Stimulated activated CD4-positive, alpha-beta T cell treated with anti-CD3 and anti-CD28 coated beads, Interleukin-12 subunit alpha, Interleukin-12 subunit beta, amount 100 ng/mL, for 48 hours (primary cell): ENCODE results near the gene ACTL8.

ENCODE experiments used
- DNase-seq, 3 donors: peaks; one replicate each; pipeline ENCODE4 v3.0.0-alpha.2; 2020; ENCODE audit warnings: low read depth in 2 of 3, low spot score in 1 of 3

ACTL8 gene

DNA sequence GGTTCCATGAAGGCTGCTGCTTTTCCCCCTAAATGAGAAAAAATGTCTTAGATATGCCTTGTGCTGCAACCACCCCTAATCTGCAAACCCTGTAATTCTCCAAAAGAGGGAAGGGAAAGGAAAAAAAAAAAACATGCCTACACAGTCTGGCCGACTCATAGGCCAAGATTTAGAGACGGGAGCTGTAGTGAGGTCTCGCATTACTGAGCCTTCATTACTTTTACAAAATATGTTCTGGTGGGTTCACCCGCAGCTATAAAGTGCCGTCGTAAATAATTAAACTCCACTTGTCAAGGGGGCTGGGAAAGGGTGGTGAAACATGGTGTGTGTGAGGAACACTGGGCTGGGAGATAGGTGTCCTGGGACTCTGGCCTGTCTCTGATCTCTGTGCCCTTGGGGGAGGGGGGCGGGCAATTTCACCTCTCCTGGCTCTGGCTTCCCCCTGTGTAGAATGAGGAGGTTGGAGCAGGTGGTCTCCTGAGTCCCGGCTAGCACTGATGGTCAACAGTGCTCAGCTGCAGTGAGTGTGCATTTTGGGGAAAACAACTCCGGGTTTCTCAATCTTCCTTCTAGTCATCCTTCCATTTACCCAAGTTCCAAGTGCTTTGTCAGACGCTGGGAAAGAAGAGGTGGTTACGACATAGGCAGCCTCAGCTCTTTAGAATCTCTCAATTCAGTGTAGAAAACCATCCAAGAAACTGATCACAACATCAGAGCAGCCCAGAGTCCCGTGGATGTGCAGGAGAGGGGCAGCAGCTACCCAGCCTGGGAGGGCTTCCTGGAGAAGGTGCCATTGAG, 82.3 kb downstream of the ACTL8 start:
- no peak for DNase-seq

DNA sequence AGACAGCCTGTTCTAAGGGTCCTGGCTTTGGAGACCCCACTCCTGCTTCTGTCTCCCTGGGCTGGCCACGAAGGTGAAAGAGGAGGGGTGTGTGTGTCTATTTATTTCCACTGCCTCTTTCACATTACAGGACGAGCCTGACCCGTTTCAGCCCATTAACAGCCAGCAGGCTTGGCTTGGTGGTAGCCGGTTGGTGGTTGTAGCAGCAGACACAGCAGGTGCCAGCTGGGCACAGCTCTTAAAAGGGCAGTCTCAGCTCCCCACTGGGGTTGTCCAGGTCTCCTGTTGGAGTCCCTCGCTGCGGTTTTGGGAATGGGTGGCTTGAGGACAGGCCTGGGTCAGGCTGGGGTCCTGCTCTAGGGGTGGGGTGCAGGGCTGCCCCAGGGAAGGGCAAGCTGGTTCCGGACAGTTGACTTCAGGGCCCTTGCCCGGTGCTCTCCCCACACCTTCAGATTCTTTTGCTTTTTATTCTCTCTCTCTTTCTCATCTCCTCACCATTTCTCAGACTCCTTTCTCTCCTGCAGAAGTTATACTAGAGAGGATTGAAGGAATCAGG, 84.6 kb downstream of the ACTL8 start:
- DNase-seq, result no peak

DNA sequence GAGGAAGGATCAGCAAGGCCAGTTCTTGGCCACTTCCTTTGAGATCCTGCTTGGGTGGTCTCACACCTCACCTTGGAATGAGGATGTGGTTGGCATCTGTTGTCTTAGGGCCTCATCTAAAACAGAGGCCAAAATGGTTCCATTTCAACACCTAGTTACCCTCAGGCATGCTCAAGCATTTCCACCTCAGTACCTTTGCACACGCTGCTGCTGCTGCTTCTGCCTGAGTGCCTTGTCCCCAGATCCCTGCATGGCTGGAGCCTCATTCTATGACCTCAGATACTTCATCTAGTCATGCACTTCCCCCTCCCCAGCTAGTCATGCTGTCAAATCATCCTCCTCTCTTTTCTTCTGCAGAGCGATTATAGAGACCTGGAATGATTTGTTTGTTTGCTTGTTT, 86.8 kb downstream of the ACTL8 start:
- DNase-seq, result no peak

DNA sequence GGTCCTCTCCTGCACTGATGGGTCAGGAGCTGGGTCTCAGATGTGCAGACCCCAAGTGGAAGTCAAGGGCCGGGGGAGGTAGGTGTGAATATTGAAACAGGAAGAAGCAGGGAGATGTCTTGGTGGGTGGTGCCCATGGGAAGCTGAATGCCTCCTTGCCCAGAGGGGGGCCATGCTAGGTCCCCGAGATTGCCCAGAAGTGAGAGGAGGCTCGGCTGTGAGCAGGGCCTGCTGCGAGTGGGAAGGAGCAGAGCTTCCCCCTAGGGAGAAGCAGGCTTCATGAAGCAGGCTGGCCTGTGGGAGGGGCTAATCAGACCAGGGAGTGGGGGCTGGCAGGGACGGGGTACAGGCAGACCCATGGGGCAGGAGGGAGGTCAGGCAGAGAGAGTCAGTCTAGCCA, 87.6 kb downstream of the ACTL8 start:
- no peak for DNase-seq

DNA sequence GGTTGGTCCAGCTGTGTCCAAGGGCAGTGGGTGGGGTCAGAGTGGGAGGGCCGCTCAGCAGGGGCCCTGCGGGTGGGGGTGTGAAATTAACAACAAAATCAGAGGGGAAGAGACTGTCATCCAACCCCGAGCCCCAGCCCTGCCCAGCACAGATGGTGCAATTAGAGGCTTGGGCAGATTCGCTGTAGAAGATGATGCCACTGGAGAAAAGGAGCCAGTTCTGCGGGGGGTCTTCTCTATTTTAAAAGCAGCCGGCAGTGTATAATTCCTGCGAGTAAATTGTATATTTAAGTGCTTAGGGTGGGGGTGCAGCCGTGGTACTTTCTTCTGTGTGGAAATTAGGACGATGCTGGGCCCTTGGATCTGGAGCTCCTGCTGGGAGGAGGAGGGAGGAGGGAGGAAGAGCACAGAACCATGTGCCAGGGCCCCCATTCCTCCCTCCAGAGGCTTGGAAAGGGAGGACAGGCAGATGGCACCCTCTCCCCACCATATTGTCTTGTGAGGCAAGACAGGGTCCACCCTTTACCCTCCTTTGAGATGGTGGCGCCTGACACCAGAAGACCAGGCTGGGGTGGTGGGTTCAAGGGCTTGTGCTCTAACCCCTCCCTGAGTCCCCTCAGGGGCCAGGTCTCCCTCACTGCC, 89.2 kb downstream of the ACTL8 start:
- DNase-seq, result no peak

DNA sequence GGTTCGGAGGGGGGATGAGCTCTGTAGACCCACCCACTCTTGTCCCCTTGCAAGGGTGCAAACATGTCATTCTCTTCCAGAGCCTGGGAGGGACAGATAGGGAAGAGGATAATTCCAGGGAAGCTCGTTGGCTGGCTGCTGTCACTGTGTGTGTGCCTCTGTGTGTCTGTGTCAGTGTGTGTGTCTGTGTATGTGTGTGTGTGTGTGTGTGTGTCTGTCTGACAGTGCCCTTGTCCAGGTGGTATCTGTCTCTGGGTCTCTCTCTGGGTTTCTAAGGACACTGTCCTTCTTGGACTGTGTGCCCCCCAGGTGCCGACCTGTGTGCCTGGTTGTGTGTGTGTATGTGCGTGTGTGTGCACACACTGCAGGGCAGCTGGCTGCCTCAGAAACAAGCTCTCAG, 90.5 kb downstream of the ACTL8 start:
- DNase-seq, result no peak

DNA sequence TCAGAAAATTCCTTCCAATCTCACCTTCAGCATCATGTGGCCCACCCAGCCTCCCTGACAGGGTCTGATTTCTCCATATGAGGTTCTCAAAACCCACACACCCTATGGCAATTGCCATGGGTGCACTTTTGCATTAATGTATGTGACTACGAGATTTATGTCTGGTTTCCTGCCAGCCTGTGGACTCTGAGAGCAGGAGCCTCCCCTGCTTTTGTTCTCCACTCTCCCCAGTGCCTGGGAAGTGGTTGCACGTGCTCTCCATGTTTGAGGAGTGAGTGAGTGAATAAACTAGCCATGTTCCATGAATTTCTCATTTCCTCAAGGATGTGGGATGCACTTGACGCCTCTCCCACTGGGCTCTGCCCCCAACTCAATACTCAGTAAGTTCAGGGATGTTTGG, 91.2 kb downstream of the ACTL8 start:
- DNase-seq, result no peak

DNA sequence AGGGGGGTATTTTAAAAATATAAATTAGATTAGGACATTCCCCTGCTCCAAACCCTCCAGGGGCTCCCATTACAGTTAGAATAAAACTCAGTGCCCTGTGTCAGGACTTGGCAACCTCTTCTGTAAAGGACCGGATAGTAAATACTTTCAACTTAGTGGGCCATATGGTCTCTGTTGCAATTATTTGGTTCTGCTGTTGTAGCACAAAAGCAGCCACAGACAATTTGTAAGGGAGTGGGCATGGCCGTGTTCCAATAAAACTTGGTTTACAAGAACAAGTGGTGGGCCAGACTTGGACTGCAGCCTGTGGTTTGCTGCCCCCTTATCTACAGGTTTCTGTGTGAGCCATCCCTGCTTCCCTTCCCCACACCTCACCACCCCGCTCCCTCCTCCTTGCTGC, 92.0 kb downstream of the ACTL8 start:
- DNase-seq, result no peak

DNA sequence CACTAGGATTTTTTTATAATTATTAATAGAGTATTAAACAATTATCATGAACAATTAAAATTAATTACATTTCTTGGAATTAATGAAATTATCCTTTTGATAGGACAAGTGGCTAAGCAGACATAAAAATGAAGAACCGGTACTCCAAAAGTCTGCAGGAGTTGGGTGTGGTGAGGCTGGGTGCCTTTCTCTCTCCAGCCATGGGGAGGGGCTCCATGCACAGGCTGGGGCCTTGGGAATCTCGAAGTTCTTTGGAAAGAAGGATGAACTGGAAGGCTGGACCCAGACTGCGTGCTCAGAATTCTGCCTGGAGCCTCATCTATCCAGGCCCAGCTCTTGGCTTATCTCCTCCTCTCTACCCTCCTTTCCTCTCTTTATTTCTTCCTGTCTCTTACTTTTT, 94.1 kb downstream of the ACTL8 start:
- DNase-seq, result no peak

DNA sequence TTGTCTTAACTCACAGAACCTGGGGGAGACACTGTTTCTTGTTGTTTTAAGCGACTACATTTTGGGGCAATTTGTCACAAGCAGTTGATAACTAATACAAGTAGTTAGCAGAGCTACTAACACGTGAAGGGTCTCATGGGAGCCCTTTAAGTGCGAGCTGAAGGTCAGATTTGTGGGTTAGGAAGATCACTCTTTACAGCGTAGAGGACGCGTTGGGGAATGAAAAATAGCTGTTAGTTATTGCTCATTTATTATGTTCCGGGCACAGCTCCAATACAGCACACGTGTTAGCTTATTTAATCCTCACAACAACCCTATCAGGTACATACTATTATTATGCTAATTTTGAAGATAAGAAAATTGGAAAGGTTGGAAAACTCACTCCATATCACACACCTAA, 95.9 kb downstream of the ACTL8 start:
- no peak for DNase-seq

DNA sequence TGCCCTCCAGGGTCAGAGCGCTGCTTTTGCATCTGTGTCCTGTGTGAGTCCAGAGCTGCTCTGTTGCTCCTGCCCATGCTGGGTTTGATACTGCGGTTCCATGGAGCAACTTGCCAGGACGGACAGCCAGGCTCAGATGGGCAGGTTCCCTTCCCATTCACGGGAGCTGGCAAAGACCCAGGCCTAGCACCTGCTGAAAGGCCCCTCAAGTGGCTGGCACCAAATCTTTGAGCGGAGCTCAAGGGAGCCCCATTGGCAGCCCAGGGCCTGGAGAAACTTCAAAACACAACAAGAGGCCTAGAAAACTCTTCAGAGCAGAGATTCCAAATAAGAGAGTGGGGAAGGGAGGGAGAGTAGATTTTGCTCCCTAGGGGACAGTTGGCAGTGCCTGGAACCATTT, 97.2 kb downstream of the ACTL8 start:
- DNase-seq, result no peak

DNA sequence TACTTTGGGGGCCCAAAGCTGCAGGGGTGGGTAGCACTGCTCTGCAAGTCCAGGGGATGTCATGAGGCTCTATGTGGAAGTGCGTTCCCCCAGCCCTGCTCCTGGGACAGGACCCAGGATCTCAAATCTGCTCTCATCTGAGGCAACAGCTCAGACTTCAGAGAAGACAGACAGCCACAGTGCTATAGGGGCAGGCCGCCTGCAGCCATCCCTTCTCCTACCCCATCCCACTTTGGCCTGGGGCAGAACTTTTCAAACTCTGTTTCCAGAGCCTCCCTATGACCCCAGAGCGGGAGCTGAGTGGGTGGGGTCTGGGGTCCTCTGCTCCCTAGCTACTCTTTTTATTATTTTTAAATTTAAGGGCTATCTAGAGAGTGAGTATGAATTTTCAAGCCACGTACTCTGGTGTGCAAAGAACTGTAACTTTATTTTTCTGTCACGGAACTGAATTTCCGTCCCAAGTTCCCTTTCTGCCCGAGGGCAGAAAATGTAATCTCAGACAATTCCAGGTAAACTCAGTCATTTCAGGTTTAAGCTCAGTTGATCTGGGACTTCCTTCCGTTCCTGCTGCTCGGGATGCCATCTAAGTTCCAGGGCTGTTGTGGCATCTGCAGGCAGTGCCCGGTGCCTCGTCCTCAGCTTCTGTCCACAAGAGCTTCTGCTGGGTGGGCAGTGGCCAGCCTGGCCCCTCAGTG, 98.3 kb downstream of the ACTL8 start:
- no peak for DNase-seq

DNA sequence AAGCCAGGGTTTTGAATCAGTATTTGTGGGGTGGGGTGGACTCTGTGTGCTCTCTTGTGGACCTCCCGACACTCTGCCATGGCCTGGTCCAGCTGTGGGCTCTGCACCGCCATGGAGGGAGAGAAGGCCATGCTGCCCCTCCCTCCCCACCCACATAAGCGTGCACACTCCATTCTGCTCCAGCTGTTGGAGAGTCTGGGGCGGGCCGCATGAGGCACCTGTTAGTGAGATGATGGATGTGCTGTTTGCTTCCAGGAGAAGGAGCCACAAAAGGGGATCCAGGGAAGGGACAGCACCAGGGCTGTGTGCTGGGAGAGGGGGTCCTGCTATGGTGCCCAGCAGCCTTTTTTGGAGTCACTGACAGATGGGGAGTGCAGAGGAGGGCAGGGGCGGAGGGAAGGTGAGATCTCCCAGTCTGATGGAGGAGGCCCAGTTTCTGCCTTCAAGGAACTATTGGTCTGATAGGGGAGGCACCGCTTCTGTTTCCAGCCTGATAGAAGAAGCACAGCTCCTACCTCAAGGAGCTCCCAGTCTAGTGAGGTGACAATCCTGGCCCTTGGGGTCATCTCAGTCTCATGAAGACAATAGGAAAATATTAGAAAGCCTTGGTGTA, 101.5 kb downstream of the ACTL8 start:
- DNase-seq, result no peak

DNA sequence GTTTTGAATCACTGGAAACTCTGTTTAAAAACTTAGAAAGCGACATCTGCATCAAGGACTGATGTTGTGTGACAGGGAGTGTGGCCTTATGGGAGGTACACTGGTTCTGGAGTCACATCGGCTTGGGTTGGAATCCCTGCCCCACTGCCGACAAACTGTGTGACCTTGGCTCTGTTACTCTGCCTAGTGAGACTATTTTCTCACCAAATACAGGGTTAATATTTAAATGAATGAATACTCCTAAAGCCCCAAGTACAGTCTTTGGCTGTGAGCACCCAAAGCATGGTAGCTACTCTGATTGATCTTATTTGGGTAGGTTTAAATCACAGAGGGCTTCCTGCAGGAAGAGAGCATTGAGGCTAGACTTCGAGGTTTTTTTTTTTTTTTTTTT, 102.0 kb downstream of the ACTL8 start:
- no peak for DNase-seq

DNA sequence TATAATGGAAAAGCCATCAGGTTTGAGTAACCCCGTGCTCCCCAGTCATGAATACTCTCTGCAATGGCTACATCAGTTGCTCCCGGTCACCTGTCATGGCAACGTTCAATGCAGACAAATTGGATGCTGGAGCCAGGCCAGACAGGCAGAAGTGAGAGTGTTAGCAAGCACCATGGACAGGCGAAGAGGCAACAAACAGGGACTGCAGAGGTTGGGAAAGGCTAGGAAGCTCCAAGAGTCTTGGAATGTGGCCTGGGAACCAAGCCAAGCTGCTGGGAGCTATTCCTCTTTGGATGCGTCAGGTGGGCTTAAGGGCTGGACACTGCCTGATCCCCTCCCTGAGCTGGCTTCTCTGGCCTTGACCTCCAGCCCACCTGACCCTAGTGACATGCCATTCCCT, 102.9 kb downstream of the ACTL8 start:
- no peak for DNase-seq

DNA sequence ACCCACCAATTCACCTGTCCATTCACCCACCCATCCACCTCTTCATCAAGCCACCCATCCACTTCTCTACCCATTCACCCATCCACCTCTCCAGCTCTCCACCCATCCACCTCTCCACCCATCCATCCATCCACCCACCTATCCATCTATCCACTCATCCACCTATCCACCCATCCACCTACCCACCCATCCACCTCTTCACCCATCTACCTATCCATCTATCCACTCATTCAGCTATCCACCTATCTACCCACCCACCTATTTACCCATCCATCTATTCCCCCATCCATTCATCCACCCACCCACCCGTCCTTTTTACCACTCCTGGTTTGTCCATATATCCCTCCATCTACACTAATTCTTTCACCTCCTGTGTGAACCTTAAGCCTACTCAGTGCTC, 105.7 kb downstream of the ACTL8 start:
- DNase-seq, result no peak

DNA sequence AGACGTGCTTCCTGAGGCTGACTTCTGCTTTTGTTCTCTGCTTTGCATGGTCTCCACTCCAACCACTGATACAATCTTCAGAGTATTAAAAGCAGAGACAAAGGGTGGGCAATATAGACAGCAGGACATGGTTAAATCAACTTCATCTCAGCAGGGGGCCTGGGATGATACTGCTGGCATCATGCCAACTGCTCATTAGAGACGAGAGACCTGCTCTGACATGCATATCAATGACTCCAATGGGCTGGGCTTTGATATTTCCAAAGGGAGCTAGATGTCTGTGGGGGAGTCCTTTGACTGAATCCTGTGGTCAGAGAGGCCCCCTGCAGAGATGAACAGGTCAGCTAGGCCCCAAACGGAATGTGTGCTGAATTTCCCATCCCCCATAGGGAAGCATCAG, 106.6 kb downstream of the ACTL8 start:
- no peak for DNase-seq

DNA sequence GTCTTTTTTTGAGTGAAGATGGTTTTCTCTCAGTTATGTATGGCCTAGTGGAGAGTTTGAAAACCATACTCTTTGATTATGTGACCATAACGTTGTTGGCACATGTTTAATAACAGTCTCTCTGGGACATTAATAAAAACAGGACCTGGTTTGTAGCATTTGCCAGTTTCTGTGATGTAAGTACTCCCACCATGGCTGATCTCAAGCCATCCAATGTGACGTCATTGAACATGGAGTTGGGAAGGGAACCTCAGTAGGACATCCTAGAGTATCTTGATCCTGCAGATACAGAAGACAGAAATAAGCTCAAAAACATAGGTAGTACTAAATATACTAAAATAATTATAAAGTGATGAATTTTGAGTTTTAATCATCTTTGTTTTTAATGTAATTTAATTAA, 107.0 kb downstream of the ACTL8 start:
- DNase-seq, result no peak

DNA sequence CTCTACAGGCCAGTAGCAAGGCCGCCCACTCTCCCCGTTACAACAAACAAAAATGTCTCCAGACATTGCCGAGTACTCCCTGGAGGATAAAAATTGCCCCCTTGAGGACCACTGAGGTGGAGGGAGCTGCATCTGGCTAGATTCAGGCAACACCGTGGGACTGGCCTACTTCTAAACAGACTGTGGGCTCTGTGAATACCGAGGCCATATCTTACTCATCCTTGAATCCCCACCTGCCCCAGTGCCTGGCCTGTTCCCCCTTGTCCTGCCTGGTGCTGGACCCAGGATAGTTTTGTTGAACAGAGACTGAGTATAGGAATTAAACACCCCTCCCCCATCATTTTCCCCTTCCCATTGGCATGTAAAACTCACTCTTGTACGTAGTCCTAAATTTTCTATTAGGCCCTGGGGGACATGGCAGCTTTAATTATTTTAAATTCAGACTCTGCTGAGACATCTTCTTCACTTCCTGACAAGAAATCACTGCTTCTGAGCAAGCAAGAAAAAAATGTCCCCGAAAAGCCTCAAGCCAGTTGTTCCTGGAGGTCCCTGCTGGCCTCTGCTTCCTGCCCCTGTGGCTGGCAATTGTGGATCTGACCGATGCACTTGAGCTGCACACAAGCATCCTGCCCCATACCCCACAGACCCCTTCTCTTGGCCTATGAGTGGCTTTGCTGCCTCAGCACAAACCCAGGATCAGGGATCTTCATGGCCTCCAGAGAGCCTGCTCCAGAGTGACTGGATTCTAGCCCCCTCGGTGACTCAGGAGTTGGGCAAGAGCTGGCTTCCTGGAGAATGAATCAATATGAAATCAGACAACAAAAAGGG, 111.0 kb downstream of the ACTL8 start:
- no peak for DNase-seq

DNA sequence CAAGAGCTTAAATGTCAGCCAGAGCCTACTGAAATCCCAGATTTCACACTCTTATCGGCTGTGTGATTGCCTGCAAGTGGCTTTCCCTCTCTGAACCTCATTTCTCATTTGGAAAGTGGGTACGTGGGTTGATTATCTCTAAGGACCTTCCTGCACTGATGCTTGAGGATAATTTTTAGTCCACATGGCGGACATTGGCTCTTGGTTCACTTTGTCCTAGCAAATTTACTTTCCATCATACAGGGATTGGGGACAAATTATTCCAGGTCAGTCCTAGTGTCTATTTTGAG, 111.6 kb downstream of the ACTL8 start:
- DNase-seq, result no peak

DNA sequence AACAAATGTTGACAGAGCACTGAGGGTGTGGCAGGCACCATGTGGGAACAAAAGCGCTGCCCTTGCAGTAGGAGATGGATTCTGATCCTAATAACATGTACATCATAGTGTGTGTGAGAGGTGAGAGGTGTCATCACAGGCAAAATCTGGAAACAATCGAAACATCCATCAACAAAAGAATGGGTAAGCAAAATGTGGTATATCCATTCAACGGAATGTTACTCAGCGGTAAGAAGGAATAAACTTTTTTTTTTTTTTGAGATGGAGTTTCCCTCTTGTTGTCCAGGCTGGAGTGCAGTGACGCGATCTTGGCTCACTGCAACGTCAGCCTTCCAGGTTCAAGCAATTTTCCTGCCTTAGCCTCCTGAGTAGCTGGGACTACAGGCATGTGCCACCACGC, 112.3 kb downstream of the ACTL8 start:
- DNase-seq, result no peak
